HepG2 (cell line): Measurements from ENCODE around the gene HS6ST2. TPM values are rescaled to one million over a fixed set of nuclear protein-coding genes. Genes with fewer than 3 reads are reported as not detected.

Source experiments
- ATAC-seq: fragments of 200-7000 bp; cut with Tn5 transposase; 3 replicates; pipeline ENCODE4 v1.9.1; 2020; ENCODE audit warnings: mild to moderate bottlenecking, moderate library complexity
- BruUV-seq: library from RNA; stranded (reverse); fragments of 400-500 nt; replicated peaks from 2 replicates; lab custom pipeline; 2021; lab: Mats Ljungman, UMichigan
- CTCF ChIA-PET: fragments of 300-600 bp; formaldehyde crosslinking; extraction: SDS; loops from one replicate; lab custom pipeline; 2021; ENCODE audit warnings: low total read pairs, inconsistent platforms, low intra/inter-chr PET ratio; lab: Yijun Ruan, JAX
- POLR2A ChIA-PET: fragments of 350-600 bp; sonication (Branson Sonifier 250); formaldehyde crosslinking; loops from one replicate; lab custom pipeline; 2020; ENCODE audit warnings: antibody characterized with exemption, inconsistent platforms; lab: Yijun Ruan, JAX
- DNase-seq: peaks from one replicate; pipeline ENCODE4 v3.0.0-alpha.2; 2015; ENCODE audit warnings: low spot score
- FAIRE-seq: peaks from 3 replicates; lab custom pipeline; 2011; peaks lifted over from hg19 to GRCh38; lab: Jason Lieb, UNC
- H2AFZ ChIP-seq: one replicate; pipeline ENCODE4 v1.6.1; 2011; ENCODE audit warnings: low read length, inconsistent platforms
- H3K27ac ChIP-seq: fragments of 300-600 bp; 3 replicates; pipeline ENCODE4 v1.8.0; 2011; ENCODE audit warnings: mixed run types, mild to moderate bottlenecking, mixed read lengths, low read length, inconsistent platforms; ENCODE audit not compliant: insufficient read depth; ENCODE audit errors: extremely low read length
- H3K27me3 ChIP-seq, 2 experiments: fragments of 200-600 bp in 1 of 2; 2 replicates in 1 of 2; 3 replicates in 1 of 2; pipeline versions ENCODE4 v1.6.0 to v1.8.0; 2011; ENCODE audit warnings: low read length in 2 of 2, mild to moderate bottlenecking in 2 of 2, moderate library complexity in 2 of 2, inconsistent platforms in 1 of 2; ENCODE audit not compliant: insufficient read depth in 2 of 2, control insufficient read depth in 1 of 2
- H3K36me3 ChIP-seq, 2 experiments: fragments of 200-600 bp in 1 of 2; replicated peaks in 1 of 2; 2 replicates in 1 of 2; 3 replicates in 1 of 2; pipeline versions ENCODE4 v1.5.1 to v1.8.0; 2011; ENCODE audit warnings: low read length in 2 of 2, inconsistent platforms in 1 of 2; ENCODE audit not compliant: insufficient read depth in 2 of 2, control insufficient read depth in 1 of 2
- H3K4me1 ChIP-seq: 2 replicates; pipeline ENCODE4 v1.5.1; 2012; ENCODE audit warnings: low read length, inconsistent platforms; ENCODE audit not compliant: insufficient read depth
- H3K4me2 ChIP-seq: 2 replicates; pipeline ENCODE4 v1.6.0; 2011; ENCODE audit warnings: low read depth, low read length, inconsistent platforms
- H3K4me3 ChIP-seq, 3 experiments: fragments of 200-600 bp in 1 of 3; sonication (generic), shearing (Covaris generic) in 1 of 3; replicated peaks in 1 of 3; 2 replicates each; pipeline ENCODE4 v1.5.1; 2011 to 2016; ENCODE audit warnings: low read length in 3 of 3, inconsistent platforms in 2 of 3, low read depth in 2 of 3, mild to moderate bottlenecking in 2 of 3, control low read depth in 1 of 3, mixed read lengths in 1 of 3; ENCODE audit not compliant: insufficient read depth in 1 of 3
- H3K79me2 ChIP-seq: one replicate; pipeline ENCODE4 v1.6.1; 2011; ENCODE audit warnings: low read length, inconsistent platforms; ENCODE audit not compliant: insufficient read depth
- H3K9ac ChIP-seq: 2 replicates; pipeline ENCODE4 v1.6.0; 2011; ENCODE audit warnings: mild to moderate bottlenecking, low read depth, low read length, inconsistent platforms; ENCODE audit not compliant: insufficient read depth
- H3K9me3 ChIP-seq: 2 replicates; pipeline ENCODE4 v1.5.1; 2012; ENCODE audit warnings: mild to moderate bottlenecking, low read length
- H4K20me1 ChIP-seq: 2 replicates; pipeline ENCODE4 v1.6.0; 2011; ENCODE audit warnings: inconsistent platforms, mild to moderate bottlenecking, low read length, moderate library complexity; ENCODE audit not compliant: insufficient read depth
- JARID2 ChIP-seq: sonication (generic); formaldehyde crosslinking; IDR thresholded peaks from 2 replicates; pipeline ENCODE4 v1.8.1; 2023; ENCODE audit warnings: missing genetic modification reagents, inconsistent platforms; ENCODE audit not compliant: insufficient replicate concordance
- REST ChIP-seq, 2 experiments: IDR thresholded peaks; 2 replicates each; pipeline ENCODE4 v1.6.1; 2011 to 2012; ENCODE audit warnings: low read length in 2 of 2, borderline replicate concordance in 1 of 2, low read depth in 1 of 2, mild to moderate bottlenecking in 1 of 2, moderate library complexity in 1 of 2
- ZNF772 ChIP-seq: sonication (generic); formaldehyde crosslinking; IDR thresholded peaks from 2 replicates; pipeline ENCODE4 v1.5.0; 2020; ENCODE audit warnings: mild to moderate bottlenecking, missing genetic modification reagents
- ZSCAN12 ChIP-seq: sonication (generic); formaldehyde crosslinking; IDR thresholded peaks from 2 replicates; pipeline ENCODE4 v1.9.0; 2021; ENCODE audit warnings: mild to moderate bottlenecking, missing genetic modification reagents
- whole genome bisulfite sequencing: methylation state at CpG from one replicate; pipeline ENCODE4 v1.1.6; 2017; ENCODE audit warnings: low lambda C conversion rate; 5-methylcytosine and 5-hydroxymethylcytosine counted together
- in situ Hi-C: cut with HindIII; loops from 2 replicates; pipeline ENCODE4 v1.10.0; 2017; ENCODE audit warnings: low pct_unique_long_range_greater_than_20kb; ENCODE audit not compliant: extremely low pct_ligation_motif_present
- intact Hi-C: fragments of 100-400 bp; cut with micrococcal nuclease; formaldehyde crosslinking; loops from one replicate; pipeline ENCODE4 v1.10.0; 2022; ENCODE audit not compliant: unreplicated experiment
- polyA plus RNA-seq, 8 experiments: library from polyadenylated mRNA; depleted of rRNA in 3 of 8; stranded (reverse) in 7 of 8; unstranded in 1 of 8; fragments of >200 nt; fragmentation: Illumina TruSeq in 4 of 8; extraction: Trizol in 4 of 8; gene quantifications; 2 replicates each; pipeline versions ENCODE4 v1.2.1 to v1.2.3, GENCODE V29; 2011 to 2016; ENCODE audit warnings: low read depth in 4 of 8, missing spikeins in 1 of 8, mixed read lengths in 1 of 8; ENCODE audit not compliant: insufficient read depth in 1 of 8
- total RNA-seq, 5 experiments: library from RNA; depleted of rRNA; stranded (reverse); fragments of >200 nt; fragmentation: Illumina TruSeq; extraction: Trizol; gene quantifications; 2 replicates each; pipeline ENCODE4 v1.2.3, GENCODE V29; 2016; ENCODE audit warnings: low read depth in 1 of 5

The HS6ST2 gene
- total and polyA plus RNA-seq, 2 of the 13 experiments (the other 11 are each of a cell fraction or from before 2014, with no cell fraction given), result 0.05 TPM; not detected in 1

GRCh38 chrX:132665676-132666075 lies 292.8 kb downstream of the HS6ST2 start:
- Histone ChIP-seq H2AFZ (no peak overlapping the region), H3K27ac (no peak overlapping the region), H4K20me1 (no peaks in the 10 kb centered on the region), H3K4me3 (no peak overlapping the region), H3K36me3 (no peaks in the 10 kb centered on the region), H3K27me3 (no peaks in the 10 kb centered on the region; a peak in 1 of 5 replicates), H3K79me2 (no peaks in the 10 kb centered on the region), H3K9me3 (no peaks in the 10 kb centered on the region), H3K4me1 (no peaks in the 10 kb centered on the region), H3K9ac (no peak overlapping the region), H3K4me2 (no peak overlapping the region)
- no CpG with 5 or more reads among the region's 2 CpGs for WGBS
- POLR2A ChIA-PET, result no interaction called here
- FAIRE-seq (no peak), DNase-seq (no peak), ATAC-seq (no peak)
- no TSS peak for BruUV-seq
- no peak for TF ChIP-seq JARID2
- CTCF ChIA-PET, result no interaction called here
- intact Hi-C loops, result no loop called here
- in situ Hi-C loops, result no loop called here

GRCh38 chrX:132664273-132664672 lies 294.2 kb downstream of the HS6ST2 start:
- FAIRE-seq (no peak), DNase-seq (no peak), ATAC-seq (no peak)
- in situ Hi-C loops (no loop called here), intact Hi-C loops (no loop called here)
- Histone ChIP-seq H4K20me1 (no peaks in the 10 kb centered on the region), H3K4me1 (no peaks in the 10 kb centered on the region), H3K4me2 (no peak overlapping the region), H3K9ac (no peak overlapping the region), H3K9me3 (no peaks in the 10 kb centered on the region), H3K27me3 (no peaks in the 10 kb centered on the region; a peak in 1 of 5 replicates), H3K36me3 (no peaks in the 10 kb centered on the region), H3K4me3 (no peak overlapping the region), H3K79me2 (no peaks in the 10 kb centered on the region), H2AFZ (no peak overlapping the region), H3K27ac (no peak overlapping the region)
- POLR2A ChIA-PET, result no interaction called here
- TF ChIP-seq ZNF772 (no peak), ZSCAN12 (CRISPR knock-in tag) (no peak), REST (IDR thresholded peaks at IDR 0.05; ENCODE audit: borderline replicate concordance in 1 of 2, low read depth in 1 of 2, low read length in 2 of 2) (no peak)
- no TSS peak for BruUV-seq
- 42% methylated on average over 2 of the region's 3 CpGs for WGBS
- CTCF ChIA-PET, result no interaction called here
